Brain microvascular endothelial cell (primary cell): Measurements from ENCODE around the gene SHC1.

ENCODE experiments used
- DNase-seq: peaks from one replicate; pipeline ENCODE4 v3.0.0-alpha.2; 2020
- H3K27ac ChIP-seq: fragments of 250-450 bp; sonication (Bioruptor Pico); 2 replicates; pipeline ENCODE4 v1.5.1; 2020; ENCODE audit warnings: mild to moderate bottlenecking, moderate library complexity
- H3K27me3 ChIP-seq: fragments of 250-450 bp; sonication (Bioruptor Pico); replicated peaks from 2 replicates; pipeline ENCODE4 v1.5.1; 2020; ENCODE audit warnings: mild to moderate bottlenecking
- H3K36me3 ChIP-seq: fragments of 250-450 bp; sonication (Bioruptor Pico); replicated peaks from 2 replicates; pipeline ENCODE4 v1.5.1; 2020; ENCODE audit warnings: mild to moderate bottlenecking
- H3K4me3 ChIP-seq: 2 replicates; pipeline ENCODE4 v1.5.1; 2011; ENCODE audit warnings: low read depth, mild to moderate bottlenecking, control low read depth, low read length, moderate library complexity
- CTCF ChIP-seq: IDR thresholded peaks from 2 replicates; pipeline ENCODE4 v1.5.1; 2011; ENCODE audit warnings: low read depth, mild to moderate bottlenecking, moderate library complexity, low read length, control low read depth, inconsistent platforms; ENCODE audit errors: missing control alignments
- in situ Hi-C: cut with HindIII; loops from 2 replicates; pipeline ENCODE4 v1.10.0; 2017; ENCODE audit warnings: low sequenced_read_pairs, low pct_ligation_motif_present

The SHC1 gene

GRCh38 chr1:154955039-154955717 lies 15.4 kb downstream of the SHC1 start:
- no peaks in the 10 kb centered on the region for H3K36me3 ChIP-seq
- in situ Hi-C loops = no loop called here
- peak overlapping the region; percentile 84 for H3K27ac ChIP-seq
- peak overlapping the region; percentile 74 for H3K4me3 ChIP-seq
- DNase-seq = peak; percentile 90
- no peaks in the 10 kb centered on the region for H3K27me3 ChIP-seq
- no peak for TF ChIP-seq CTCF

- no peak for TF ChIP-seq CTCF
- no peak for DNase-seq
- Histone ChIP-seq H3K36me3 (no peaks in the 10 kb centered on the region), H3K27ac (no peak overlapping the region), H3K4me3 (no peak overlapping the region), H3K27me3 (no peaks in the 10 kb centered on the region)
- in situ Hi-C loops = no loop called here
Observed at GRCh38 chr1:154954541-154954940, 16.0 kb downstream of the SHC1 start.

- no peak for TF ChIP-seq CTCF
- DNase-seq = no peak
- H3K27me3 ChIP-seq = no peaks in the 10 kb centered on the region
- no peak overlapping the region for H3K4me3 ChIP-seq
- in situ Hi-C loops = no loop called here
- H3K27ac ChIP-seq = no peak overlapping the region
- no peaks in the 10 kb centered on the region for H3K36me3 ChIP-seq
Observed at GRCh38 chr1:154953611-154954038, 16.9 kb downstream of the SHC1 start.

GRCh38 chr1:154952664-154953063 lies 17.9 kb downstream of the SHC1 start:
- Histone ChIP-seq H3K27me3 (no peaks in the 10 kb centered on the region), H3K27ac (no peak overlapping the region), H3K36me3 (no peaks in the 10 kb centered on the region), H3K4me3 (no peak overlapping the region)
- no peak for DNase-seq
- TF ChIP-seq CTCF = no peak
- in situ Hi-C loops = no loop called here

- in situ Hi-C loops = no loop called here
- Histone ChIP-seq H3K27me3 (no peaks in the 10 kb centered on the region), H3K4me3 (no peak overlapping the region), H3K27ac (no peak overlapping the region), H3K36me3 (peaks cover 5% of the 10 kb centered on the region)
- no peak for TF ChIP-seq CTCF
- no peak for DNase-seq
Observed at GRCh38 chr1:154951901-154952657, 18.5 kb downstream of the SHC1 start.

- H3K27ac ChIP-seq = no peak overlapping the region
- in situ Hi-C loops = no loop called here
- peaks cover 5% of the 10 kb centered on the region for H3K36me3 ChIP-seq
- TF ChIP-seq CTCF = no peak
- DNase-seq = no peak
- H3K4me3 ChIP-seq = no peak overlapping the region
- no peaks in the 10 kb centered on the region for H3K27me3 ChIP-seq
Observed at GRCh38 chr1:154948079-154948478, 22.5 kb downstream of the SHC1 start.
